Left lung (tissue), 14 donors: ENCODE measurements around the gene UBQLN3. TPM values are rescaled to one million over a fixed set of nuclear protein-coding genes. Genes with fewer than 3 reads are reported as not detected.

Experiments
- ATAC-seq: fragments of 200-7000 bp; cut with Tn5 transposase; one replicate; pipeline ENCODE4 v1.9.1; 2020; ENCODE audit warnings: moderate library complexity
- DNase-seq, 4 donors: peaks; one replicate each; pipeline ENCODE4 v3.0.0-alpha.2; 2013 to 2020
- H3K27ac ChIP-seq, 2 donors: fragments of 200-600 bp; sonication (generic) in 1 of 2; one replicate each; pipeline versions ENCODE4 v1.5.0 to v1.8.0; 2020 to 2021
- H3K27me3 ChIP-seq, 2 donors: fragments of 200-600 bp; sonication (generic) in 1 of 2; one replicate each; pipeline versions ENCODE4 v1.5.0 to v1.8.0; 2020 to 2021
- H3K36me3 ChIP-seq, 2 donors: fragments of 200-600 bp; sonication (generic) in 1 of 2; one replicate each; pipeline versions ENCODE4 v1.5.0 to v1.8.0; 2020 to 2021
- H3K4me1 ChIP-seq, 2 donors: fragments of 200-600 bp; one replicate each; pipeline ENCODE4 v1.8.0; 2021
- H3K4me3 ChIP-seq, 2 donors: fragments of 200-600 bp; sonication (generic) in 1 of 2; one replicate each; pipeline versions ENCODE4 v1.5.0 to v1.8.0; 2020 to 2021; ENCODE audit warnings: mild to moderate bottlenecking in 1 of 2
- H3K9me3 ChIP-seq, 2 donors: fragments of 200-600 bp; sonication (generic) in 1 of 2; one replicate each; pipeline versions ENCODE4 v1.5.0 to v1.8.0; 2020 to 2021
- intact Hi-C, 2 donors: fragments of 100-400 bp; cut with DNase I; formaldehyde crosslinking; loops; one replicate each; pipeline versions ENCODE4 v1.11.2 to v1.14.2; 2022
- long read RNA-seq, 12 donors: library from polyadenylated mRNA in 2 of 12; unstranded in 2 of 12; transcript quantifications; one replicate each; pipeline ENCODE4 v2.0.0 and lab custom pipeline, GENCODE V29; 2019 to 2026
- polyA plus RNA-seq, 6 donors: library from polyadenylated mRNA; unstranded; fragments of 120-200 nt; gene quantifications; one replicate each; pipeline ENCODE4 v1.2.1, GENCODE V29; 2013; ENCODE audit not compliant: insufficient read length in 6 of 6
- total RNA-seq, 2 donors: library from RNA; stranded (reverse); fragmentation: NEBNext Ultra II Directional; extraction: Animal tissue kit (Norgen Biotek cat#: 25700); gene quantifications; one replicate each; pipeline ENCODE4 v1.2.1, GENCODE V29; 2021
- TF ChIP-seq, protein P1 (sequence below), 2 donors: fragments of 200-600 bp; sonication (generic) in 1 of 2; IDR thresholded peaks; one replicate each; pipeline versions ENCODE4 v1.5.0 to v1.8.0; 2021; ENCODE audit warnings: antibody characterized with exemption in 2 of 2
- donor health status: DM: no; HTN: yes; CAD: no.
- donor health status: DM: no; HTN: no; CAD: no.

UBQLN3 gene
- under 1 TPM; 0.23 to 0.37 TPM for total RNA-seq
- under 1 TPM in 1 of 6 donors, not detected in 5; 0.06 TPM for polyA plus RNA-seq
- long read RNA-seq, donor 1 = 0 reads
- long read RNA-seq, donor 2 = 0 reads
- long read RNA-seq, donor 3 = 0 reads
- long read RNA-seq, donor 4 = 0 reads
- long read RNA-seq, donor 5 = 0 reads
- long read RNA-seq, donor 6 = 0 reads
- long read RNA-seq, donor 7 = 0 reads
- long read RNA-seq, donor 8 = 0 reads
- long read RNA-seq, donor 9 = 0 reads
- long read RNA-seq, donor 10 = 0 reads
- long read RNA-seq, donor 11 = 0 reads
- long read RNA-seq, donor 12 = 0 reads

DNA sequence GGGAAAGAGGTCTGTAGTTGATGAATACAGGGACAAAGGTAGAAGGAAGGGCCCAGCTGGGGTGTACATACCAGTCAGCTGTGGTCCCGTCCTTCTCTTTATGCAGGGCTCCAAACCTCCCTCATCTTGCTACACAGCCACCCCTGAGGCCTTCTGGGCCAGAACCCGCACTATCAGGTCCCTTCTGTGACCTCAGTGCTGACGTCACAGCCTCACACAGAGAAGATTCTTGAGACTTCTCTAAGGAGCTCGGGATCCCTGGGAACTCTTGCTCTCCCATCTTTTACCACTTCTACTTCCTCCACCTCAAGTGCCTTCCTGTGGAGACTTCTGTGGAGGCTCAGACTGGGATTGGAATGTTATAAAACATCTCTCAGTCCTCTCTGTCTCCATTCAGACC lies at the start of gene UBQLN3:
Gene UBQLN3, minus strand, starts transcription at position 155 of the 400 bp plus-strand sequence. CDS start 399 bp downstream, outside the sequence.
- intact Hi-C loops = no loop called here
- DNase-seq (no peak), ATAC-seq (no peak)
- no peaks in the 10 kb centered on the region for H3K36me3 ChIP-seq
- H3K27ac ChIP-seq = no peak within 1 kb of the TSS
- no peaks in the 10 kb centered on the region for H3K9me3 ChIP-seq
- TF ChIP-seq, protein P1, sequence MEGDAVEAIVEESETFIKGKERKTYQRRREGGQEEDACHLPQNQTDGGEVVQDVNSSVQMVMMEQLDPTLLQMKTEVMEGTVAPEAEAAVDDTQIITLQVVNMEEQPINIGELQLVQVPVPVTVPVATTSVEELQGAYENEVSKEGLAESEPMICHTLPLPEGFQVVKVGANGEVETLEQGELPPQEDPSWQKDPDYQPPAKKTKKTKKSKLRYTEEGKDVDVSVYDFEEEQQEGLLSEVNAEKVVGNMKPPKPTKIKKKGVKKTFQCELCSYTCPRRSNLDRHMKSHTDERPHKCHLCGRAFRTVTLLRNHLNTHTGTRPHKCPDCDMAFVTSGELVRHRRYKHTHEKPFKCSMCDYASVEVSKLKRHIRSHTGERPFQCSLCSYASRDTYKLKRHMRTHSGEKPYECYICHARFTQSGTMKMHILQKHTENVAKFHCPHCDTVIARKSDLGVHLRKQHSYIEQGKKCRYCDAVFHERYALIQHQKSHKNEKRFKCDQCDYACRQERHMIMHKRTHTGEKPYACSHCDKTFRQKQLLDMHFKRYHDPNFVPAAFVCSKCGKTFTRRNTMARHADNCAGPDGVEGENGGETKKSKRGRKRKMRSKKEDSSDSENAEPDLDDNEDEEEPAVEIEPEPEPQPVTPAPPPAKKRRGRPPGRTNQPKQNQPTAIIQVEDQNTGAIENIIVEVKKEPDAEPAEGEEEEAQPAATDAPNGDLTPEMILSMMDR (IDR thresholded peaks at IDR 0.05) = no peak
- H3K27me3 ChIP-seq = no peaks in the 10 kb centered on the region
- no peaks in the 10 kb centered on the region for H3K4me1 ChIP-seq
- no peak within 1 kb of the TSS for H3K4me3 ChIP-seq

DNA sequence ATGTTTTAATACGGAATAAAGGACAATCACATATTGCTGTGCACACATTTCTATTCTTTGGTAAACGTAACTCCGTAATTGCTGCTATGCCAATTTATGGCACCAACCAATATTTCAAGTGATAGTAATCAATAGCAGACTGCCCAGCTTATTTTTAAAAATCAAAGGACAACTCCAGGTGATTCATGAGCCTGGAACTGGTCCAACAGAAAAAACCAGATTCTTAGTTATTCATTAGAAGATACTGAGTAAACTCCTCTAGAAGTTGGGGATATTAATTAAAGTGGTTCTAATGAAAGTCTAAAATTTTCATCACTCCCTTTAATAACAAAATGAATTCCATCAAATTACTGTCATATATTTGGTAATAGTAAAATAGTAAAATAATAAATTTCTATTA lies 48.0 kb upstream of the UBQLN3 start:
- DNase-seq (no peak), ATAC-seq (no peak)
- no peak overlapping the region for H3K27ac ChIP-seq
- H3K9me3 ChIP-seq = no peaks in the 10 kb centered on the region
- intact Hi-C loops = no loop called here
- TF ChIP-seq, protein P1 (IDR thresholded peaks at IDR 0.05) = no peak
- no peaks in the 10 kb centered on the region for H3K36me3 ChIP-seq
- no peaks in the 10 kb centered on the region for H3K4me1 ChIP-seq
- no peaks in the 10 kb centered on the region for H3K27me3 ChIP-seq
- H3K4me3 ChIP-seq = no peak overlapping the region

DNA sequence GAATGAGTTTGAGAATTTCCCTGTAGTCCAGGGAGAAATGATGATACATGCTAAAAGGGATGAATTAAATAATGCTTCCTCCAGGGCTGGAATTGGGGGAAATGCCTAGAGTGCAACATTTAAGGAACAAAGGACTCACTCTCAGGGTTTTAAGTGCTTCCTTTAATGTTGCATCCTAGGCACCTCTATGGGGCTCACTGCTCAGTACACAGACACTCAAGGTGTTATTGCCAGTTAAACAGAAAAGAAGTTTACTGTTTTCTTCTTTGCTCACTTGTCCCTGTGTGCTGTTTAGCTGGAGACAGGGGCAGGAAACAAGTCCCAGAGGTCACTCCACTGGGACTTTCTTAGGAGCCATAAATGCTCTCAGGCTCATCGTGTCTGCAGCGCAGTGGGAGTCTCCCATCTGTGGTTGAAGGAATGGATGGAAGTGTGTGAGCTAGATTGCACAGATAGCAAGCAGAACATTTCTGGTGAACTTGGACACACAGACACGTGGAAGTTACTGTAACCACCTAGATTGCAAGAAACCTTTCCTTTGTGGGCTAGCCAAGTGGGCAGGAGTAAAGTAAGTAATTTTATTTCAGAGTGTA lies 46.9 kb upstream of the UBQLN3 start:
- H3K27me3 ChIP-seq = no peaks in the 10 kb centered on the region
- H3K36me3 ChIP-seq = no peaks in the 10 kb centered on the region
- DNase-seq (no peak), ATAC-seq (no peak)
- H3K4me3 ChIP-seq = no peak overlapping the region
- H3K27ac ChIP-seq = no peak overlapping the region
- H3K9me3 ChIP-seq = no peaks in the 10 kb centered on the region
- intact Hi-C loops = no loop called here
- TF ChIP-seq, protein P1 (IDR thresholded peaks at IDR 0.05) = no peak
- H3K4me1 ChIP-seq = no peaks in the 10 kb centered on the region

DNA sequence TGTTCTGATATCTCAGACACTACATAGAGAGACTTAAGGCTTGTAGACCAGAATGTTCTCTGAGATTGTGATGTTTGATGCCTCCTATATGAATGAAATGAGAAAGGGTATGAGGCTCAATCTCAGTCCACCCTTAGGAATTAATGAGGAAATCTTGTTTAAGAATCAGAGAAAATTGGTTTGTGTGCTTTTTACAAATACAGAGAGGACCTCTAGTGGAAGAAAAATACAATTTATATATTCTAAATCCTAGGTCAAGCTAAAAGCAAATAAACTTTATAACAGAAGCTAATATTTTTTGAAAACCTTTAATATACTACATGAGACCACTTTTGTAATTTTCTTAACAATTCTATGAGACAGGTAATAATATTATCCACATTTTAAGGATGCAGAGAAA lies 43.6 kb upstream of the UBQLN3 start:
- no peak for DNase-seq
- no peaks in the 10 kb centered on the region for H3K36me3 ChIP-seq
- H3K4me1 ChIP-seq = no peaks in the 10 kb centered on the region
- TF ChIP-seq, protein P1 (IDR thresholded peaks at IDR 0.05) = no peak
- H3K27me3 ChIP-seq = no peaks in the 10 kb centered on the region
- ATAC-seq = no peak
- no peak overlapping the region for H3K27ac ChIP-seq
- H3K4me3 ChIP-seq = no peak overlapping the region
- intact Hi-C loops = no loop called here
- no peaks in the 10 kb centered on the region for H3K9me3 ChIP-seq

DNA sequence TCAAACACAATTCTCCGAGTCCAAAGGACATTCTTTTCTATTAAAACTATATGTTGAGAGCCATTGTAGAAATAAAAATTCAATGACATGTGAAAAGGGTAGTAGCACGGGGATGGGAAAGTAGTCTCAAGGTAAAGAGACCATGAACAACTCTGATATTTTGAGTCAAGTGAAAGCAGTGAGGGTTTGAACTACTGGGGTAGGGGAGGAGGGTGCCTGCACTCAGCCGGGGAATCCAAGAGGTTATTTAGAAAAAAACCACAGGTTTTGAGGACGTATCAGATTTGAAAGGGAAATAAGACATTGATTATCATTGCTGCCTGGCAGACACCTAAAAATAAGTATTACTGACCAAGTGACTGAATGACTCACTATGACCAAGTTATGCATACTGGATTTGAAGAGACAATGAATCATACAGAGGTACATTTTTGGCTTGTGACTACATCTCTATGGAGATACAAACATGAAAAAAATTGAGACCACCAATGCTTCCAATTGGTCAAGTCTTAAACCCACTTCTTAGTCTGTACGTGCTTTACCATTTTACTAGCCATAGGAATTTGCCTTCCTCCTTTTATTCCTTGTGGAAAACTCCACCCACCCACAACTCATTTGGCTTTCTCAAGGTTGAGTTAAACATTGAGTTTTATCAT lies 40.8 kb upstream of the UBQLN3 start:
- no peaks in the 10 kb centered on the region for H3K36me3 ChIP-seq
- intact Hi-C loops = no loop called here

More for the DNA sequence above, 40.8 kb upstream of the UBQLN3 start:
- TF ChIP-seq, protein P1 (IDR thresholded peaks at IDR 0.05) = no peak
- DNase-seq (no peak), ATAC-seq (no peak)
- no peaks in the 10 kb centered on the region for H3K27me3 ChIP-seq
- H3K9me3 ChIP-seq = no peaks in the 10 kb centered on the region
- no peak overlapping the region for H3K4me3 ChIP-seq
- H3K4me1 ChIP-seq = no peaks in the 10 kb centered on the region
- no peak overlapping the region for H3K27ac ChIP-seq
